GM19455 (cell line): ENCODE measurements around the gene MAN1A2.
"Not testable (repeated sequence)": the region's sequence is repeated elsewhere in the genome, so short reads cannot be mapped to it uniquely, and the experiment has no call there.

Experiments used
- ATAC-seq: cut with Tn5 transposase; IDR thresholded peaks from one replicate; pipeline ENCODE4 v1.9.1; 2021; ENCODE audit not compliant: unreplicated experiment

Gene MAN1A2

GRCh38 chr1:117396636-117397035, 29.4 kb downstream of the MAN1A2 start:
- no peak for ATAC-seq

- ATAC-seq: no peak
Observed at GRCh38 chr1:117398957-117399356, 31.7 kb downstream of the MAN1A2 start.

DNA sequence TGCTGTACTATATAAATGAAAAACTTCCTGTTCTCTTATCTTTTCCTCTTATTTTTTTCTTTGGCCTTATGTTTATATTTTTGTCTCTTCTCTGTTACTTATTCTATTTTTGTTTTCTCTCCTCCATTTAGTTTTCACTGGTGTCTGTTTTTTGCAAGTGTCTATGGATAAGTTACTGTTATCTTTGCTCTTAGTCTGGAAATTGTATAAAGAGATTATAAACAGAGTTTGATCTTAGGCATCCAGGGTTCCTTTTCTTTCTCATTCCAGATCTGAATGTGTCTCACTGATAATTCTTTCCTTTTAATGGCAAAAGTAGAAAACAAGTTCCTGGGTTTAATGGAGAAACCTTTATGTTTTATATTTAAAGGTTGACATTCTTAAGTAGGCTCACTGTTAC, 34.5 kb downstream of the MAN1A2 start:
- ATAC-seq: no peak

GRCh38 chr1:117403597-117403996, 36.3 kb downstream of the MAN1A2 start:
- no peak for ATAC-seq

GRCh38 chr1:117405042-117405441, 37.8 kb downstream of the MAN1A2 start:
- no peak for ATAC-seq

GRCh38 chr1:117412472-117412871, 45.2 kb downstream of the MAN1A2 start:
- ATAC-seq: no peak

GRCh38 chr1:117413412-117413811, 46.2 kb downstream of the MAN1A2 start:
- no peak for ATAC-seq

DNA sequence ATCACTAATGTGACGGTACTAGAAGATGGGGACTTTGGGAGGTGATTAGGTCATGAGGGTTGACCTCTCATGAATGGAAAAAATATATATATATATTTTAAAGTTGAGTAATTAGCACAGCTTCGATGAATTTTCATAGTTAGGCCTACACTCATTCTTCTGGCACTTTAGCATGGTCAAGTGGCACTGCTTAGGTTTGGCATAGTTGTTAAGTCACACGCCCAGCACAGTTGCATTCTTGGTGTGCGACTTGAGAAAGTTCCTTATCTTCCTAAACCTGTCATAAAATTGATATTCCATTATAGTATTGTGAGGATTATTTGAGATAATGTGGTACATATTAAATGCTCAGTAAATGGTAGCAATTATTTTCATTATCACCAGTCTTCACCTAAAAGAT, 47.7 kb downstream of the MAN1A2 start:
- ATAC-seq: no peak

DNA sequence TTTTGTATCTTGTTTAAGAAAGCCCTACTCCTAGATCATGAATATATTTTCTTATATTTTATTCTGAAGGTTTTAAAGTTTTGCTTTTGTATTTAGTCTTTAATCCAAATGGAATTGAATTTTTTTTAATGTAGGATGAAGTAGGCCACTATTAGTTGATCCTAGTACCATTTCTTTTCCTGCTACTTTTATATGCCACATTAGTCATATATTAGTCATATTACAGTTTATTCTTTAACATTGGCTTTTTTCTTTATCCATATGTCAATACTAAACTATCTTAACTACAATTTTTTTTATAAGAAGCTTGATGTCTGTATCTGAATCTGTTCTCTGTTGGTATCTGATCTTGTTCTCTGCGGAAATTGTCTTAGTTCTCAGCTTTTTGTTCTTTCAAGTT, 48.8 kb downstream of the MAN1A2 start:
- no peak for ATAC-seq

GRCh38 chr1:117416546-117417125, 49.4 kb downstream of the MAN1A2 start:
- no peak for ATAC-seq

- ATAC-seq: no peak
Observed at GRCh38 chr1:117425050-117425734, 57.9 kb downstream of the MAN1A2 start.

DNA sequence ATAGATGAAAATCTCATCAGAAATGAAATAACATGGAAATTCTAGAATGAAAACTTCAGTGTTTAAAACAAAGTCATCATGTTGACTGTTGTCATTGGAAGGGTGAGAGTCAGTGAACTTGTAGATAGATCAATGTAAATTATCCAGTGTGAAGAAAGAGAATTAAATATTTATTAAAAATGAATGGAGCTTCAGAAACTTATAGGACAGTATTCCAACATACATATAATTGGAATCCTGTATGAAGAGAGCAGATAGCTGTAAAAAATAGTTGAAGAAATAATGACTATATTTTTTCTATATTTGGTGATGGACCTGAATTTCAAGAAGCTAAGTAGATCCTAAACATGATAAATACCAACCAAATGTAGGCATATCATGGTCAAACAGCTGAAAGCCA, 60.0 kb downstream of the MAN1A2 start:
- no peak for ATAC-seq

DNA sequence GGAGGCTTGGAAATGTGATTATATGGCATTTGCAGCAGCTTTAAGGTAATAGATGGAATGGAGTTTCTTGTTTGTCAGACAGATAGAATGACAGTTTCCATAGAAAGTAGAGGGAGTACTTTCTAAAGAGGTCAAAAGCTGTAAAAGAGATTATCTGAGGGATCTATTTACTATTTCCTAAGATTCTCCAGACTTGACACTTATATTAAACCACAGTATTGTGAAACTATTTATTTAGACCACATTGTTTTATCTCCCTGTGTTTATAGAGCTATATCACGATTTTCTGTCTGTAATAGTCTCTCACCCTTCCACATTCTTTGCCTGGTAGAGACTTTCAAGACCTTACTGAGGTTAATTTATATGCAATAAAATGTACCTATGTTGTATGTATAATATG, 66.7 kb downstream of the MAN1A2 start:
- ATAC-seq: no peak

- ATAC-seq: no peak
Observed at GRCh38 chr1:117436513-117436912, 69.3 kb downstream of the MAN1A2 start.

DNA sequence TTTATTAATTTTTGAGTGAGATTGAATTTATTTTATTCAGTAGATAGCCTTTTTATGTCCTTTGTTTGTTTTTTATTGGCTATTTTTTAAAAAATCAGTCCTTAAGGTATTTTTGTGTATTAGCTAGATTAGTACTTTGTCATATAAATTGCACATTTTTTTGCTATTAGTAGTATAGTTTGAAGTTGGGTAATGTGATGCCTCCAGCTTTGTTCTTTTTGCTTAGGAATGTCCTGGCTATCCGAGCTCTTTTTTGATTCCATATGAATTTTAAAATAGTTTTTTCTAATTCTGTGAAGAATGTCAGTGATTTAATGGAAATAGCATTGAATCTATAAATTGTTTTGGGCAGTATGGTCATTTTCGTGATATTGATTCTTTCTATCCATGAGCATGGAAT, 80.4 kb downstream of the MAN1A2 start:
- ATAC-seq: no peak

DNA sequence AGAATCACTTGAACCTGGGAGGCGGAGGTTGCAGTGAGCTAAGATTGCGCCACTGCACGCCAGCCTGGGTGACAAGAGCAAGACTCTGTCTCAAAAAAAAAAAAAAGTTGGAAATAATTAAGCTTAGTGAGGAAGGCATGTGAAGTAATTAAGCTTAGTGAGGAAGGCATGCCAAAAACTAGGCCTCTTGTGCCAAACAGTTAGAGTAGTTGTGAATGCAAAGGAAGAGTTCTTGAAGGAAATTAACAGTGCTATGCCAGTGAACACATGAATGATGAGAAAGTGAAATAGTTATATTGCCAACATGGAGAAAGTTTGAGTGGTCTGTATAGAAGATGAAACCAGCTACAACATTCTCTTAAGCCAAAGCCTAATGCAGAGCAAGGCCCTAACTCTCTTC, 85.0 kb downstream of the MAN1A2 start:
- no peak for ATAC-seq

- ATAC-seq: no peak
Observed at GRCh38 chr1:117453958-117454357, 86.7 kb downstream of the MAN1A2 start.

- ATAC-seq: not testable (repeated sequence)
Observed at GRCh38 chr1:117458410-117458809, 91.2 kb downstream of the MAN1A2 start.

DNA sequence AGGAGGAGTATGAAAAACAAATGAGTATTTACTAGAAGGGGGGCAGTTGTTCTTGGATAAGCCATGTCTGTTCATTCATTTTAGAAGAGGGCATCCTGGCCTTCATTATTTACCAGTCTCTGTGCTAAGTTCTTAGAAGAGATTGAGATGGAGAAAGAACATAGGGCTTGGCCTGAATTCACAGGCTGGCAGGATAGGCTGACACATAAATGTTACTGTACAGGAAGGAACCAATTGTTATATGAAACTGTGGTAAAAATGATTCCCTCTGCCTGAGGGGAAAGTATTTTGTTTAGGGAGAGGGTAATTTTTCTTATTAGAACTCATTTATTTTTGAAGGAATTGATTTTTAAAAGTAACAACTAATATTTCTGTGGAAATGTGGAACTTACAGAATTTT, 99.5 kb downstream of the MAN1A2 start:
- no peak for ATAC-seq

DNA sequence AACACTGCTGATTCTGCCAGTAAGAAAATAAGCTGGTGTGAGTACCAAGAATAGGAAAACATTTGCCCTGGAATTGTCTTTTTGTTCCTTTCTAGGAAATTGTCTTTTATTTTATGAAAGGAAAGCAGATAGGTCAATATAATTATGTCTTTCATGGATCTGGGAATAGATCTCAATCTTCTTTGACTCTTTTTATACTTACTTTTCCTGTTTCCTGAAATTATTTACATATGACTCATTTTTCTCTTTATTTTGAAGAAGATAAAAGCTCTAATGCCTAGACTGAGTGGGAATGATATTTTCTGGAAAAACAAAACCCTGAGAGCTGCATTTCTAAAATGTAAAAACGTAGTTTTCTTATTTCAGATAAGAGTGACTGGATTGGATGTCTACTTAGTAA, 100.1 kb downstream of the MAN1A2 start:
- ATAC-seq: no peak

GRCh38 chr1:117473063-117473462, 105.8 kb downstream of the MAN1A2 start:
- ATAC-seq: no peak

GRCh38 chr1:117475495-117475894, 108.2 kb downstream of the MAN1A2 start:
- ATAC-seq: not testable (repeated sequence)

- ATAC-seq: no peak
Observed at GRCh38 chr1:117479086-117479485, 111.8 kb downstream of the MAN1A2 start.
